Mesenchymal stem cell (in vitro differentiated cells and primary cell): ENCODE measurements around the gene VNN1.

Experiments
- DNase-seq: peaks from one replicate; pipeline ENCODE4 v3.0.0-alpha.2; 2013
- H2AFZ ChIP-seq: one replicate; pipeline ENCODE4 v1.6.1; 2013; ENCODE audit warnings: low read depth, mild to moderate bottlenecking, control low read depth, inconsistent platforms, low read length, moderate library complexity
- H2AK5ac ChIP-seq: 2 replicates; pipeline ENCODE4 v1.6.1; 2013; ENCODE audit warnings: low read length, moderate library complexity, mild to moderate bottlenecking, inconsistent platforms; ENCODE audit not compliant: severe bottlenecking
- H2BK120ac ChIP-seq: one replicate; pipeline ENCODE4 v1.6.1; 2013; ENCODE audit warnings: low read depth, mild to moderate bottlenecking, inconsistent platforms, low read length, moderate library complexity
- H2BK12ac ChIP-seq, 2 experiments: one replicate each; pipeline ENCODE4 v1.6.1; 2013; ENCODE audit warnings: inconsistent platforms in 2 of 2, low read length in 2 of 2, mild to moderate bottlenecking in 2 of 2, moderate library complexity in 2 of 2, control low read depth in 1 of 2
- H2BK15ac ChIP-seq: one replicate; pipeline ENCODE4 v1.6.1; 2013; ENCODE audit warnings: mild to moderate bottlenecking, low read depth, inconsistent platforms; ENCODE audit not compliant: poor library complexity, severe bottlenecking
- H2BK5ac ChIP-seq: 2 replicates; pipeline ENCODE4 v1.6.1; 2013; ENCODE audit warnings: low read depth, mild to moderate bottlenecking, low read length, control low read depth, inconsistent platforms; ENCODE audit not compliant: poor library complexity, severe bottlenecking
- H3K14ac ChIP-seq, 2 experiments: one replicate each; pipeline ENCODE4 v1.6.1; 2013; ENCODE audit warnings: inconsistent platforms in 2 of 2, low read length in 2 of 2, control low read depth in 1 of 2, mild to moderate bottlenecking in 1 of 2, moderate library complexity in 1 of 2
- H3K18ac ChIP-seq, 2 experiments: one replicate each; pipeline ENCODE4 v1.6.1; 2013; ENCODE audit warnings: inconsistent platforms in 2 of 2, low read length in 2 of 2, control low read depth in 1 of 2, low read depth in 1 of 2, mild to moderate bottlenecking in 1 of 2
- H3K23ac ChIP-seq, 2 experiments: one replicate each; pipeline ENCODE4 v1.6.1; 2013; ENCODE audit warnings: inconsistent platforms in 2 of 2, low read length in 2 of 2, mild to moderate bottlenecking in 2 of 2, moderate library complexity in 2 of 2, control low read depth in 1 of 2
- H3K27ac ChIP-seq: 2 replicates; pipeline ENCODE4 v1.5.1; 2013; ENCODE audit warnings: mild to moderate bottlenecking, moderate library complexity, low read length, control low read depth, inconsistent platforms; ENCODE audit not compliant: poor library complexity, severe bottlenecking
- H3K27me3 ChIP-seq, 2 experiments: 2 replicates each; pipeline versions ENCODE4 v1.6.1 to v1.7.0; 2013; ENCODE audit warnings: low read length in 2 of 2, mild to moderate bottlenecking in 2 of 2, moderate library complexity in 2 of 2, control low read depth in 1 of 2, inconsistent platforms in 1 of 2; ENCODE audit not compliant: control insufficient read depth in 1 of 2, insufficient read depth in 1 of 2
- H3K36me3 ChIP-seq, 2 experiments: 2 replicates each; pipeline versions ENCODE4 v1.6.1 to v1.7.0; 2013; ENCODE audit warnings: low read length in 2 of 2, control low read depth in 1 of 2, inconsistent platforms in 1 of 2, low read depth in 1 of 2, mild to moderate bottlenecking in 1 of 2; ENCODE audit not compliant: insufficient read depth in 2 of 2, control insufficient read depth in 1 of 2
- H3K4ac ChIP-seq, 2 experiments: one replicate each; pipeline ENCODE4 v1.6.1; 2013; ENCODE audit warnings: inconsistent platforms in 2 of 2, low read length in 2 of 2, mild to moderate bottlenecking in 2 of 2, moderate library complexity in 2 of 2, control low read depth in 1 of 2, low read depth in 1 of 2
- H3K4me1 ChIP-seq: 2 replicates; pipeline ENCODE4 v1.6.1; 2013; ENCODE audit warnings: low read depth, low read length, control low read depth; ENCODE audit not compliant: control insufficient read depth, insufficient read depth
- H3K4me2 ChIP-seq: 2 replicates; pipeline ENCODE4 v1.6.1; 2013; ENCODE audit warnings: low read length, mild to moderate bottlenecking, inconsistent platforms; ENCODE audit not compliant: poor library complexity, severe bottlenecking
- H3K4me3 ChIP-seq, 2 experiments: 2 replicates each; pipeline versions ENCODE4 v1.5.1 to v1.7.0; 2013; ENCODE audit warnings: low read length in 2 of 2, mild to moderate bottlenecking in 2 of 2, control low read depth in 1 of 2, low read depth in 1 of 2; ENCODE audit not compliant: insufficient read depth in 1 of 2
- H3K79me1 ChIP-seq: replicated peaks from 2 replicates; pipeline ENCODE4 v1.6.1; 2013; ENCODE audit warnings: mild to moderate bottlenecking, control low read depth, low read length, inconsistent platforms; ENCODE audit not compliant: poor library complexity, severe bottlenecking
- H3K9ac ChIP-seq: 2 replicates; pipeline ENCODE4 v1.7.0; 2013; ENCODE audit warnings: mild to moderate bottlenecking, low read length, moderate library complexity
- H3K9me3 ChIP-seq: 2 replicates; pipeline ENCODE4 v1.7.0; 2013; ENCODE audit warnings: mild to moderate bottlenecking, low read length; ENCODE audit not compliant: control insufficient read depth
- H4K8ac ChIP-seq: one replicate; pipeline ENCODE4 v1.6.1; 2013; ENCODE audit warnings: inconsistent platforms, mild to moderate bottlenecking, low read length, moderate library complexity
- H4K91ac ChIP-seq: one replicate; pipeline ENCODE4 v1.6.1; 2013; ENCODE audit warnings: mild to moderate bottlenecking, low read length, inconsistent platforms
- WGBS: methylation state at CpG from one replicate; pipeline ENCODE4 v1.1.7; 2013; ENCODE audit warnings: mixed read lengths; 5-methylcytosine and 5-hydroxymethylcytosine counted together

VNN1 gene

DNA sequence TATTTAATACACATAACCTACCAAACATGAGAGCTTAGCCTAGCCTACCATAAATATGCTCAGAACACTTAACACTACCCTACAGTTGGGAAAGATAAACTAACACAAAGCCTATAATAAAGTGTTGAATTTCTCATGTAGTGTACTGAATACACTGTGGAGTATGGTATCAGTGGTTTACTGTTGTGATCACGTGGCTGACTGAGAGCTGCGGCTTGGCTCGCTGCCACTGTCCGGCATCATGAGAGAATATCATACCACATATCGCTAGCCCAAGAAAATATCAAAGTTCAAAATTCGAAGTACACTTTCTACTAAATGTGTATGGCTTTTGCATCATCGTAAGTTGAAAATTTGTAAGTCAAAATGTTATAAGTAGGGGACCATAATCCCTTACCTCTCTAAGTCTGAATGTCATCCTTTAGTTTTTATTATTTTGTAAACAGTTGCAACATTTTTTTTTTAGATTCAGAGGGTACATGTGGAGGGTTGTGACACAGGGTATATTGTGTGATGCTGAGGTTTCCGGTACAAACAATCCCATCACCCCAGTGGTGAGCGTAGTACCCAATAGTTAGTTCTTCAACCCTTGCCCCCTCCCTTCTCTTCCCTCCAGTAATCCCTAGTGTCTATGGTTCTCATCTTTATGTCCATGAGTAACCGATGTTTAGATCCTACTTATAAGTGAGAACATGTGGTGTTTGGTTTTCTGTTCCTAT, 40.3 kb downstream of the VNN1 start:
- H3K4me3 ChIP-seq: no peak overlapping the region
- 100% methylated on average over 1 of the region's 10 CpGs for WGBS

GRCh38 chr6:132671295-132671694, 42.6 kb downstream of the VNN1 start:
- Histone ChIP-seq H2BK15ac (no peak overlapping the region), H3K4ac (no peak overlapping the region), H4K91ac (no peak overlapping the region), H2BK12ac (no peak overlapping the region), H3K23ac (no peak overlapping the region), H3K9me3 (no peaks in the 10 kb centered on the region), H2BK120ac (no peak overlapping the region), H3K27ac (no peak overlapping the region), H3K4me1 (no peaks in the 10 kb centered on the region), H3K9ac (no peak overlapping the region), H3K27me3 (peaks cover 0 to 4% of the 10 kb centered on the region in 2 experiments), H3K36me3 (no peaks in the 10 kb centered on the region), H2AFZ (no peak overlapping the region), H2AK5ac (no peak overlapping the region), H3K79me1 (no peaks in the 10 kb centered on the region), H4K8ac (no peak overlapping the region), H3K18ac (no peak overlapping the region), H3K14ac (no peak overlapping the region), H3K4me2 (no peak overlapping the region), H3K4me3 (no peak overlapping the region), H2BK5ac (no peak overlapping the region)
- WGBS: 98% methylated on average over 1 of the region's 1 CpG
- DNase-seq: no peak

More for the DNA sequence above, 40.3 kb downstream of the VNN1 start:
- no peak overlapping the region for H3K9ac ChIP-seq
- no peaks in the 10 kb centered on the region for H3K79me1 ChIP-seq
- H3K4me1 ChIP-seq: no peaks in the 10 kb centered on the region
- H2AFZ ChIP-seq: no peak overlapping the region
- no peaks in the 10 kb centered on the region for H3K36me3 ChIP-seq
- H3K27me3 ChIP-seq: peaks cover 0 to 4% of the 10 kb centered on the region in 2 experiments
- no peak overlapping the region for H3K23ac ChIP-seq
- H3K27ac ChIP-seq: no peak overlapping the region
- H2BK12ac ChIP-seq: no peak overlapping the region
- no peak overlapping the region for H4K91ac ChIP-seq
- no peak overlapping the region for H4K8ac ChIP-seq
- no peak overlapping the region for H2BK120ac ChIP-seq
- H3K18ac ChIP-seq: no peak overlapping the region
- H2BK5ac ChIP-seq: no peak overlapping the region
- no peak overlapping the region for H2BK15ac ChIP-seq
- no peak overlapping the region for H3K4ac ChIP-seq
- H2AK5ac ChIP-seq: no peak overlapping the region
- H3K4me2 ChIP-seq: no peak overlapping the region
- DNase-seq: no peak
- H3K9me3 ChIP-seq: no peaks in the 10 kb centered on the region
- no peak overlapping the region for H3K14ac ChIP-seq

- Histone ChIP-seq H2BK15ac (no peak overlapping the region), H3K4me1 (no peaks in the 10 kb centered on the region), H3K9me3 (no peaks in the 10 kb centered on the region), H2BK120ac (no peak overlapping the region), H3K79me1 (no peaks in the 10 kb centered on the region), H3K4me2 (no peak overlapping the region), H3K27ac (no peak overlapping the region), H3K4ac (no peak overlapping the region), H3K36me3 (no peaks in the 10 kb centered on the region), H2BK12ac (no peak overlapping the region), H2AFZ (no peak overlapping the region), H4K91ac (no peak overlapping the region), H2AK5ac (no peak overlapping the region), H3K14ac (no peak overlapping the region), H3K9ac (peak overlapping the region; percentile 50), H3K23ac (no peak overlapping the region), H3K18ac (no peak overlapping the region), H3K27me3 (peaks cover 0 to 4% of the 10 kb centered on the region in 2 experiments), H2BK5ac (no peak overlapping the region), H3K4me3 (no peak overlapping the region), H4K8ac (no peak overlapping the region)
- 40% methylated on average over 3 of the region's 4 CpGs for WGBS
- DNase-seq: peak; percentile 56
These were observed 44.1 kb downstream of the VNN1 start for GRCh38 chr6:132669690-132670291.

- WGBS: 93% methylated on average over 4 of the region's 4 CpGs
- Histone ChIP-seq H3K9ac (no peak overlapping the region), H4K8ac (no peak overlapping the region), H3K18ac (no peak overlapping the region), H3K4me3 (no peak overlapping the region), H2AFZ (no peak overlapping the region), H3K4me2 (no peak overlapping the region), H3K36me3 (no peaks in the 10 kb centered on the region), H3K79me1 (no peaks in the 10 kb centered on the region), H2BK15ac (no peak overlapping the region), H4K91ac (no peak overlapping the region), H2BK12ac (no peak overlapping the region), H2BK5ac (no peak overlapping the region), H3K4me1 (no peaks in the 10 kb centered on the region), H3K27ac (no peak overlapping the region), H3K27me3 (no peaks in the 10 kb centered on the region), H3K4ac (no peak overlapping the region), H2BK120ac (no peak overlapping the region), H3K9me3 (peaks cover 7% of the 10 kb centered on the region), H3K14ac (no peak overlapping the region), H2AK5ac (no peak overlapping the region), H3K23ac (no peak overlapping the region)
- no peak for DNase-seq
These were observed 47.7 kb downstream of the VNN1 start for GRCh38 chr6:132666118-132666517.
